OCI-LY7 (cell line): Measurements from ENCODE around the gene DNMT3A.

Experiments used
- CTCF ChIP-seq: fragments of 200-600 bp; sonication (generic); conservative IDR thresholded peaks from 2 replicates; pipeline ENCODE4 v1.5.1; 2014; ENCODE audit warnings: mild to moderate bottlenecking, antibody characterized with exemption, low read length, moderate library complexity, mixed read lengths
- EZH2phosphoT487 ChIP-seq: fragments of 200-600 bp; sonication (generic); IDR thresholded peaks from 2 replicates; pipeline ENCODE4 v1.6.1; 2018; ENCODE audit warnings: low read depth, borderline replicate concordance, mild to moderate bottlenecking, mixed run types, antibody characterized with exemption, low read length, moderate library complexity, mixed read lengths

GRCh38 chr2:25335971-25336370 is 5.8 kb downstream of the DNMT3A start:
- no peak for TF ChIP-seq CTCF
- no peak for TF ChIP-seq EZH2phosphoT487
